ENCODE data around the gene GRPEL1.

DNA sequence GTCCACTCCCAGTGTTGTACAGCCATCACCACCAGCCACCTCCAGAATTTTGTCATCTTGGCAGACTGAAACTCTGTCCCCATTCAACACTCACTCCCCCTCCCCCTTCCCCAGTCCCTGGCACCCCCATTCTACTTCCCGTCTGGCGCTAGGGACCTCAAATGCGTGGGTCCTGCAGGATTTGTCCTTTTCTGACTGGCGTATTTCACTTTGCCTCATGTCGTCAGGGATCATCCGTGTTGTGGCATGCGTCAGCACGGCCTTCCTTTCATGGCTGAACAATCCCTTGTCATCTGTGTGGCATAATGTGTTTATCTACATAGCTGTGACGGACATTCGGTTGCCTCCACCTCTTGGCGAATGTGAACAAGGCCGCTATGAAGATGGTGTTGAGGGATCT lies 19.2 kb downstream of the GRPEL1 start:
- no peak for TF ChIP-seq POLR2A (IDR thresholded peaks at IDR 0.05)
- TF ChIP-seq, protein P1, sequence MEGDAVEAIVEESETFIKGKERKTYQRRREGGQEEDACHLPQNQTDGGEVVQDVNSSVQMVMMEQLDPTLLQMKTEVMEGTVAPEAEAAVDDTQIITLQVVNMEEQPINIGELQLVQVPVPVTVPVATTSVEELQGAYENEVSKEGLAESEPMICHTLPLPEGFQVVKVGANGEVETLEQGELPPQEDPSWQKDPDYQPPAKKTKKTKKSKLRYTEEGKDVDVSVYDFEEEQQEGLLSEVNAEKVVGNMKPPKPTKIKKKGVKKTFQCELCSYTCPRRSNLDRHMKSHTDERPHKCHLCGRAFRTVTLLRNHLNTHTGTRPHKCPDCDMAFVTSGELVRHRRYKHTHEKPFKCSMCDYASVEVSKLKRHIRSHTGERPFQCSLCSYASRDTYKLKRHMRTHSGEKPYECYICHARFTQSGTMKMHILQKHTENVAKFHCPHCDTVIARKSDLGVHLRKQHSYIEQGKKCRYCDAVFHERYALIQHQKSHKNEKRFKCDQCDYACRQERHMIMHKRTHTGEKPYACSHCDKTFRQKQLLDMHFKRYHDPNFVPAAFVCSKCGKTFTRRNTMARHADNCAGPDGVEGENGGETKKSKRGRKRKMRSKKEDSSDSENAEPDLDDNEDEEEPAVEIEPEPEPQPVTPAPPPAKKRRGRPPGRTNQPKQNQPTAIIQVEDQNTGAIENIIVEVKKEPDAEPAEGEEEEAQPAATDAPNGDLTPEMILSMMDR (IDR thresholded peaks at IDR 0.05) = no peak

Data from body of pancreas (tissue), 4 donors.